GM21447 (cell line): Measurements from ENCODE around the gene FAM53C.
"Not testable (repeated sequence)": the region's sequence is repeated elsewhere in the genome, so short reads cannot be mapped to it uniquely, and the experiment has no call there.

ENCODE experiments used
- ATAC-seq: cut with Tn5 transposase; IDR thresholded peaks from one replicate; pipeline ENCODE4 v1.9.1; 2021; ENCODE audit not compliant: unreplicated experiment

FAM53C gene

GRCh38 chr5:138389911-138390310 lies 51.8 kb downstream of the FAM53C start:
- not testable (repeated sequence) for ATAC-seq

GRCh38 chr5:138391859-138392386 lies 53.9 kb downstream of the FAM53C start:
- no peak for ATAC-seq
